Head of caudate nucleus (tissue), 42 donors: ENCODE measurements around the gene EFHB.
"Not testable (repeated sequence)": the region's sequence is repeated elsewhere in the genome, so short reads cannot be mapped to it uniquely, and the experiment has no call there.

Experiments
- DNase-seq, 42 donors: peaks; one replicate each; pipeline versions ENCODE4 v3.0.0 to v3.0.0-alpha.2; 2020 to 2021; ENCODE audit warnings: mixed read lengths in 7 of 42
- intact Hi-C: fragments of 100-400 bp; cut with DNase I; formaldehyde crosslinking; loops from one replicate; pipeline ENCODE4 v1.15.0; 2022

Gene EFHB

GRCh38 chr3:19937459-19938294 lies 3.7 kb upstream of the EFHB start:
- DNase-seq = no peak
- intact Hi-C loops = no loop called here

GRCh38 chr3:19932422-19932821 lies 1.6 kb downstream of the EFHB start:
- DNase-seq = no peak
- intact Hi-C loops = no loop called here

- DNase-seq = no peak
- intact Hi-C loops = no loop called here
Observed at GRCh38 chr3:19931767-19932188, 2.2 kb downstream of the EFHB start.

- intact Hi-C loops = no loop called here
- DNase-seq = peak in 8 of 42 donors; percentile 4 to 20 (median 16)
Observed at GRCh38 chr3:19931180-19931692, 2.8 kb downstream of the EFHB start.

- DNase-seq = no peak
- intact Hi-C loops = no loop called here
Observed at GRCh38 chr3:19920401-19921080, 13.5 kb downstream of the EFHB start.

GRCh38 chr3:19917167-19917566 lies 16.9 kb downstream of the EFHB start:
- intact Hi-C loops = no loop called here
- no peak for DNase-seq

- no peak for DNase-seq
- intact Hi-C loops = no loop called here
Observed at GRCh38 chr3:19911452-19911851, 22.6 kb downstream of the EFHB start.

GRCh38 chr3:19907523-19907922 lies 26.5 kb downstream of the EFHB start:
- DNase-seq = no peak
- intact Hi-C loops = no loop called here

- no peak for DNase-seq
- intact Hi-C loops = no loop called here
Observed at GRCh38 chr3:19903649-19904048, 30.4 kb downstream of the EFHB start.

- intact Hi-C loops = no loop called here
- DNase-seq = no peak
Observed at GRCh38 chr3:19901918-19902317, 32.1 kb downstream of the EFHB start.

- intact Hi-C loops = no loop called here
- DNase-seq = no peak
Observed at GRCh38 chr3:19901337-19901736, 32.7 kb downstream of the EFHB start.

- intact Hi-C loops, DNase-seq: not testable (repeated sequence)
Observed at GRCh38 chr3:19899833-19900232, 34.2 kb downstream of the EFHB start.

- intact Hi-C loops = no loop called here
- DNase-seq = no peak
Observed at GRCh38 chr3:19899264-19899663, 34.8 kb downstream of the EFHB start.

GRCh38 chr3:19898721-19899120 lies 35.3 kb downstream of the EFHB start:
- no peak for DNase-seq

GRCh38 chr3:19891740-19892139 lies 42.3 kb downstream of the EFHB start:
- no peak for DNase-seq
- intact Hi-C loops = no loop called here

More at GRCh38 chr3:19898721-19899120, 35.3 kb downstream of the EFHB start:
- intact Hi-C loops = no loop called here

- intact Hi-C loops = no loop called here
Observed at GRCh38 chr3:19888428-19889152, 45.4 kb downstream of the EFHB start.

GRCh38 chr3:19887122-19887521 lies 46.9 kb downstream of the EFHB start:
- DNase-seq, intact Hi-C loops: not testable (repeated sequence)

More at GRCh38 chr3:19888428-19889152, 45.4 kb downstream of the EFHB start:
- no peak for DNase-seq

- no peak for DNase-seq
- intact Hi-C loops = no loop called here
Observed at GRCh38 chr3:19886404-19886803, 47.6 kb downstream of the EFHB start.

- peak in 6 of 42 donors; percentile 8 to 54 (median 12) for DNase-seq
- intact Hi-C loops = no loop called here
Observed at GRCh38 chr3:19885468-19885867, 48.5 kb downstream of the EFHB start.

GRCh38 chr3:19881852-19882251 lies 52.2 kb downstream of the EFHB start:
- intact Hi-C loops = no loop called here
- DNase-seq = no peak
